Urinary bladder (tissue), 4 donors: ENCODE results near the gene BRD9. TPM values are rescaled to one million over a fixed set of nuclear protein-coding genes. Genes with fewer than 3 reads are reported as not detected.

ENCODE experiments used
- DNase-seq: peaks from one replicate; pipeline ENCODE4 v3.0.0-alpha.2; 2015; ENCODE audit errors: extremely low spot score
- H3K27ac ChIP-seq: one replicate; pipeline ENCODE4 v1.5.1; 2013; ENCODE audit warnings: low read depth, mild to moderate bottlenecking, moderate library complexity
- H3K36me3 ChIP-seq: one replicate; pipeline ENCODE4 v1.6.1; 2013; ENCODE audit warnings: mild to moderate bottlenecking, moderate library complexity; ENCODE audit not compliant: insufficient read depth
- H3K4me1 ChIP-seq: one replicate; pipeline ENCODE4 v1.6.1; 2013; ENCODE audit warnings: mild to moderate bottlenecking, moderate library complexity; ENCODE audit not compliant: insufficient read depth
- H3K4me3 ChIP-seq: one replicate; pipeline ENCODE4 v1.5.1; 2013; ENCODE audit warnings: low read depth, low read length
- WGBS: extraction: QIAGEN DNeasy Blood & Tissue Kit; methylation state at CpG from one replicate; pipeline ENCODE4 v1.1.7; 2013; 5-methylcytosine and 5-hydroxymethylcytosine counted together
- polyA plus RNA-seq: library from polyadenylated mRNA; stranded (reverse); fragments of 200-250 nt; gene quantifications from one replicate; pipeline ENCODE4 v1.2.3, GENCODE V29; 2013
- total RNA-seq: library from RNA; depleted of rRNA; stranded (reverse); fragments of >200 nt; gene quantifications from one replicate; pipeline ENCODE4 v1.2.3, GENCODE V29; 2014
- donor health status: healthy with polysubstance abuse.
- donor health status: healthy.

BRD9 gene
- total and polyA plus RNA-seq, 2 donors: 27.6 to 27.8 TPM

GRCh38 chr5:871596-872298 lies 20.9 kb downstream of the BRD9 start:
- no peaks in the 10 kb centered on the region for H3K4me1 ChIP-seq
- 95% methylated on average over 29 of the region's 29 CpGs for WGBS
- no peak overlapping the region for H3K4me3 ChIP-seq
- no peak overlapping the region for H3K27ac ChIP-seq
- DNase-seq: no peak
- peaks cover 8% of the 10 kb centered on the region for H3K36me3 ChIP-seq

- no peak for DNase-seq
- H3K4me3 ChIP-seq: no peak overlapping the region
- WGBS: 98% methylated on average over 5 of the region's 5 CpGs
- no peak overlapping the region for H3K27ac ChIP-seq
- H3K4me1 ChIP-seq: no peaks in the 10 kb centered on the region
- peaks cover 6% of the 10 kb centered on the region for H3K36me3 ChIP-seq
These were observed 21.6 kb downstream of the BRD9 start for GRCh38 chr5:870956-871355.

- no peak for DNase-seq
- H3K36me3 ChIP-seq: peaks cover 8% of the 10 kb centered on the region
- no peak overlapping the region for H3K4me3 ChIP-seq
- H3K4me1 ChIP-seq: no peaks in the 10 kb centered on the region
- WGBS: 93% methylated on average over 16 of the region's 16 CpGs
- H3K27ac ChIP-seq: no peak overlapping the region
These were observed 24.0 kb downstream of the BRD9 start for GRCh38 chr5:868428-869135.

GRCh38 chr5:867300-867870 lies 25.2 kb downstream of the BRD9 start:
- Histone ChIP-seq H3K4me1 (no peaks in the 10 kb centered on the region), H3K36me3 (peaks cover 8% of the 10 kb centered on the region), H3K27ac (no peak overlapping the region), H3K4me3 (no peak overlapping the region)
- 94% methylated on average over 6 of the region's 6 CpGs for WGBS
- no peak for DNase-seq

- Histone ChIP-seq H3K4me3 (no peak overlapping the region), H3K27ac (no peak overlapping the region), H3K36me3 (peaks cover 7% of the 10 kb centered on the region), H3K4me1 (no peaks in the 10 kb centered on the region)
- DNase-seq: no peak
- 93% methylated on average over 10 of the region's 10 CpGs for WGBS
These were observed 26.8 kb downstream of the BRD9 start for GRCh38 chr5:865771-866170.

GRCh38 chr5:865168-865521 lies 27.5 kb downstream of the BRD9 start:
- no peaks in the 10 kb centered on the region for H3K4me1 ChIP-seq
- 83% methylated on average over 24 of the region's 24 CpGs for WGBS
- peaks cover 6% of the 10 kb centered on the region for H3K36me3 ChIP-seq
- DNase-seq: no peak
- no peak overlapping the region for H3K4me3 ChIP-seq
- H3K27ac ChIP-seq: no peak overlapping the region

- 65% methylated on average over 15 of the region's 15 CpGs for WGBS
- no peaks in the 10 kb centered on the region for H3K4me1 ChIP-seq
- DNase-seq: no peak
- H3K27ac ChIP-seq: no peak overlapping the region
- H3K4me3 ChIP-seq: no peak overlapping the region
- peaks cover 6% of the 10 kb centered on the region for H3K36me3 ChIP-seq
These were observed 28.0 kb downstream of the BRD9 start for GRCh38 chr5:864492-865167.

- Histone ChIP-seq H3K4me3 (no peak overlapping the region), H3K27ac (no peak overlapping the region), H3K4me1 (no peaks in the 10 kb centered on the region), H3K36me3 (peaks cover 4% of the 10 kb centered on the region)
- DNase-seq: no peak
- 91% methylated on average over 16 of the region's 16 CpGs for WGBS
These were observed 29.3 kb downstream of the BRD9 start for GRCh38 chr5:863244-863805.

- 85% methylated on average over 25 of the region's 25 CpGs for WGBS
- no peak overlapping the region for H3K27ac ChIP-seq
- no peak for DNase-seq
- H3K36me3 ChIP-seq: peaks cover 4% of the 10 kb centered on the region
- H3K4me1 ChIP-seq: no peaks in the 10 kb centered on the region
- H3K4me3 ChIP-seq: no peak overlapping the region
These were observed 30.0 kb downstream of the BRD9 start for GRCh38 chr5:862367-863243.

- H3K36me3 ChIP-seq: peaks cover 4% of the 10 kb centered on the region
These were observed 30.9 kb downstream of the BRD9 start for GRCh38 chr5:861442-862366.

GRCh38 chr5:860506-861150 lies 32.0 kb downstream of the BRD9 start:
- H3K4me3 ChIP-seq: no peak overlapping the region
- no peak overlapping the region for H3K27ac ChIP-seq
- peaks cover 3% of the 10 kb centered on the region for H3K36me3 ChIP-seq
- H3K4me1 ChIP-seq: no peaks in the 10 kb centered on the region
- DNase-seq: no peak
- WGBS: 94% methylated on average over 15 of the region's 15 CpGs

More at GRCh38 chr5:861442-862366, 30.9 kb downstream of the BRD9 start:
- DNase-seq: no peak
- Histone ChIP-seq H3K27ac (no peak overlapping the region), H3K4me1 (no peaks in the 10 kb centered on the region), H3K4me3 (no peak overlapping the region)
- 78% methylated on average over 22 of the region's 22 CpGs for WGBS
